VCaP (cell line): ENCODE measurements around the gene QSER1.

Experiments used
- H3K27ac ChIP-seq: fragments of 450-650 bp; 2 replicates; pipeline ENCODE4 v1.5.1; 2017
- CTCF ChIP-seq: fragments of 450-650 bp; conservative IDR thresholded peaks from 2 replicates; pipeline ENCODE4 v1.5.1; 2017; ENCODE audit warnings: mild to moderate bottlenecking, moderate library complexity

Gene QSER1

GRCh38 chr11:33001751-33002542 is 109.3 kb downstream of the QSER1 start:
- no peak for TF ChIP-seq CTCF
- no peak overlapping the region for H3K27ac ChIP-seq

GRCh38 chr11:33005175-33005574 is 112.6 kb downstream of the QSER1 start:
- TF ChIP-seq CTCF = no peak

GRCh38 chr11:33006010-33006409 is 113.4 kb downstream of the QSER1 start:
- no peak overlapping the region for H3K27ac ChIP-seq
- no peak for TF ChIP-seq CTCF

More at GRCh38 chr11:33005175-33005574, 112.6 kb downstream of the QSER1 start:
- no peak overlapping the region for H3K27ac ChIP-seq

- H3K27ac ChIP-seq = no peak overlapping the region
- no peak for TF ChIP-seq CTCF
These were observed 121.1 kb downstream of the QSER1 start for GRCh38 chr11:33013755-33014154.

GRCh38 chr11:33015621-33016551 is 123.3 kb downstream of the QSER1 start, which contains the start of gene DEPDC7:
Gene DEPDC7 (plus strand): TSS chr11:33015878. CDS start chr11:33015956, 78 bp downstream.
- peak within 1 kb of the TSS; percentile 44; the same call in 1 of the 2 replicates for H3K27ac ChIP-seq
- TF ChIP-seq CTCF = no peak

- H3K27ac ChIP-seq = peak overlapping the region; percentile 23; the same call in 1 of the 2 replicates
- no peak for TF ChIP-seq CTCF
These were observed 124.0 kb downstream of the QSER1 start for GRCh38 chr11:33016654-33017053.

GRCh38 chr11:33017478-33017877 is 124.9 kb downstream of the QSER1 start:
- peak overlapping the region; percentile 23; the same call in 1 of the 2 replicates for H3K27ac ChIP-seq
- no peak for TF ChIP-seq CTCF
